Right forelimb (tissue), 1 donor: Measurements from ENCODE around the gene SLC35G6.
"Not testable (repeated sequence)": the region's sequence is repeated elsewhere in the genome, so short reads cannot be mapped to it uniquely, and the experiment has no call there.

Experiments used
- DNase-seq: peaks from one replicate; pipeline ENCODE4 v3.0.0-alpha.2; 2018

SLC35G6 gene

GRCh38 chr17:7481275-7481674 is at the start of gene SLC35G6:
TSS of gene SLC35G6 (plus strand) at chr17:7481446. CDS start at chr17:7481517, 71 bp downstream.
- DNase-seq = not testable (repeated sequence)

- DNase-seq = no peak
Observed at GRCh38 chr17:7432296-7432695, 49.0 kb upstream of the SLC35G6 start.

GRCh38 chr17:7435676-7436555 is 45.3 kb upstream of the SLC35G6 start:
- DNase-seq = no peak

GRCh38 chr17:7436556-7437368 is 44.5 kb upstream of the SLC35G6 start:
- peak; percentile 78 for DNase-seq

- no peak for DNase-seq
Observed at GRCh38 chr17:7437369-7437863, 43.8 kb upstream of the SLC35G6 start.

- DNase-seq = peak; percentile 70
Observed at GRCh38 chr17:7437950-7438614, 43.2 kb upstream of the SLC35G6 start.

GRCh38 chr17:7438656-7439460 is 42.4 kb upstream of the SLC35G6 start:
- DNase-seq = no peak

- DNase-seq = no peak
Observed at GRCh38 chr17:7439462-7440112, 41.7 kb upstream of the SLC35G6 start, which contains the start of gene FGF11. TSS of gene FGF11 (plus strand) at chr17:7439512. CDS start at chr17:7439621, 109 bp downstream.

GRCh38 chr17:7440113-7440833 is 41.0 kb upstream of the SLC35G6 start:
- DNase-seq = peak; percentile 77

GRCh38 chr17:7440834-7441195 is 40.4 kb upstream of the SLC35G6 start:
- DNase-seq = peak; percentile 74

GRCh38 chr17:7441266-7441665 is 40.0 kb upstream of the SLC35G6 start:
- DNase-seq = no peak

GRCh38 chr17:7442142-7442541 is 39.1 kb upstream of the SLC35G6 start:
- no peak for DNase-seq

- no peak for DNase-seq
Observed at GRCh38 chr17:7443499-7444485, 37.5 kb upstream of the SLC35G6 start.

- peak; percentile 76 for DNase-seq
Observed at GRCh38 chr17:7444682-7445618, 36.3 kb upstream of the SLC35G6 start, which contains the start of gene CHRNB1. TSS of gene CHRNB1 (plus strand) at chr17:7445061. CDS start at chr17:7445128, 67 bp downstream.

GRCh38 chr17:7445619-7445968 is 35.7 kb upstream of the SLC35G6 start:
- DNase-seq = peak; percentile 49

GRCh38 chr17:7448461-7448860 is 32.8 kb upstream of the SLC35G6 start:
- no peak for DNase-seq

- no peak for DNase-seq
Observed at GRCh38 chr17:7459961-7460545, 21.2 kb upstream of the SLC35G6 start.
